ENCODE data around the gene CACNG3.

CACNG3 gene

DNA sequence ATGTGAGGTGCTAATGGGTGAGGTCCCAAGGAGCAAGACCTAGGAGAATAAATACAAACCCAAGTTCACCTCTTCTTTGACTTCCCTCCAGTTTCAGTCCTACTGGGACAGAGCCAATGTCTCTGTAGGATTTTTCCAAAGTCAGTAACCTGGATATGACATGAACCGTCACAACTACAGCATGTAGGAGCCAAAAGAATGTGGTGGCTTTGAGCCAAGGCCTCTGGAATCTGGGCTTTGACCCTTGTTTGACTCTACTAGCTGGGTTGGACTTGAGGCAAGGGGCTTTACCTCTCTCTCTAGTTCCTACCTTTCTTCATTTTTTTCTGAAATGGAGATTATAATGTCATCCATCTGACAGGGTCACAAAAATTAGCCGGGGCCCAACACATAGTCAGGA is 91.4 kb downstream of the CACNG3 start:
- H3K27ac ChIP-seq = no peak overlapping the region
- no peak for TF ChIP-seq FOXP2 (optimal IDR thresholded peaks at IDR 0.05; ENCODE audit: control extremely low read depth, extremely low read length, insufficient read depth)
- no peak overlapping the region for H3K4me3 ChIP-seq
- DNase-seq (ENCODE audit: low read depth, low spot score) = no peak
- no peaks in the 10 kb centered on the region for H3K9me3 ChIP-seq (ENCODE audit: low read depth, low read length)
- H3K36me3 ChIP-seq (ENCODE audit: insufficient read depth, low read length) = no peaks in the 10 kb centered on the region
- H3K9ac ChIP-seq (ENCODE audit: insufficient read length) = no peak overlapping the region

DNA sequence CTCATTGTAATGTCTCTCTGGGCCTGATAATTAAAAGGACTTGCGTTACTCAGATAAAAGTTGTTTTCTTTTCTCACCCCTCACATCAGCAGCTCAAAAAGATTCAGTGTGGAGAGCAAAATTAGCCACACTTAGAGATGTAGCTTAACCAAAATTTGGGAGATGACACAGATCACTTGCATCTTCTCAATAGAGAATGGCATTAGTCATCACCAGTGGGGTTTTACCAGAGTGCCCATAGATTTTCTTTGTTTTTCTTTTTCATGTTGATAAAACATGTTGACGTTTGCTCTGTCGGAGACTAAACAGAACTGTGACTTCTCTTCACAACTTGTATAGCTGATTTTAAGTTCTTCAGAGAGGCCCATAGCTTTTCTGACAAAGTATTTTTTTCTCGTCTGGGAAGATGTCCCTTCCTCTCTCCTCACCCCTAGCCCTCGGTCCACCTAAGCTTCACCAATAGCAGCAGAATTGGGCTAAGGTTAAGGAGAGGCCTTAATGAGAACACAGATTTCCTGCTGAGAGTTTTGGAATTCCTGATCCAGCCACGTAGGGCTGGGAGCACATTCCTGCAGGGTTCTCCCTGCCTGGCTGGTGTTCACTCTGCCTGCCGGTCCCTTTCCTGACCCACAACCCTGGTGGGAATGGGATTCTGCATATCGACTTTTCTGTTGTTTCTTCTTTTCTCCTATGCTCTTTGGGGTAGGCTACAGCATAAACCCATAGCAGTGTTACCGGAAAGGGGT is 92.6 kb downstream of the CACNG3 start:
- Histone ChIP-seq H3K36me3 (ENCODE audit: insufficient read depth, low read length) (no peaks in the 10 kb centered on the region), H3K27ac (no peak overlapping the region), H3K9ac (ENCODE audit: insufficient read length) (no peak overlapping the region), H3K4me3 (no peak overlapping the region), H3K9me3 (ENCODE audit: low read depth, low read length) (no peaks in the 10 kb centered on the region)
- DNase-seq (ENCODE audit: low read depth, low spot score) = no peak
- TF ChIP-seq EZH2 (IDR thresholded peaks at IDR 0.05) = no peak
- no peak for TF ChIP-seq POLR2AphosphoS5 (IDR thresholded peaks at IDR 0.05; ENCODE audit: borderline replicate concordance, low read depth, low read length)
- TF ChIP-seq FOXP2 (optimal IDR thresholded peaks at IDR 0.05; ENCODE audit: control extremely low read depth, extremely low read length, insufficient read depth) = no peak

DNA sequence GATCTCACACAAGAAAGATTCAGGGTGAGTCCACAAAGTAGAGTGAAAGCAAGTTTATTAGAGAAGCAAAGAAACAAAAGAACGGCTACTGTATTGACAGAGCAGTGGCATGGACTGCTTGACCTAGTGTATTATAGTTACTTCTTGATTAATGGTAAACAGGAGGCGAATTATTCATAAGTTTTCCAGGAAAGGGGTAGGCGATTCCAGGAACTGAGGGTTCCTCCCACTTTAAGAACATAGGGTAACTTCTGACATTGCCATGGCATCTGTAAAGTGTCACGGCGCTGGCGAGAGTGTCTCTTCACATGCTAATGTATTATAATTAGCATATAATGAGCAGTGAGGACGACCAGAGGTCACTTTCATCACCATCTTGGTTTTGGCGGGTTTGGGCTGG is 93.2 kb downstream of the CACNG3 start:
- no peak for DNase-seq (ENCODE audit: low read depth, low spot score)
- TF ChIP-seq POLR2AphosphoS5 (IDR thresholded peaks at IDR 0.05; ENCODE audit: borderline replicate concordance, low read depth, low read length) (no peak), FOXP2 (optimal IDR thresholded peaks at IDR 0.05; ENCODE audit: control extremely low read depth, extremely low read length, insufficient read depth) (no peak), EZH2 (IDR thresholded peaks at IDR 0.05) (no peak)

DNA sequence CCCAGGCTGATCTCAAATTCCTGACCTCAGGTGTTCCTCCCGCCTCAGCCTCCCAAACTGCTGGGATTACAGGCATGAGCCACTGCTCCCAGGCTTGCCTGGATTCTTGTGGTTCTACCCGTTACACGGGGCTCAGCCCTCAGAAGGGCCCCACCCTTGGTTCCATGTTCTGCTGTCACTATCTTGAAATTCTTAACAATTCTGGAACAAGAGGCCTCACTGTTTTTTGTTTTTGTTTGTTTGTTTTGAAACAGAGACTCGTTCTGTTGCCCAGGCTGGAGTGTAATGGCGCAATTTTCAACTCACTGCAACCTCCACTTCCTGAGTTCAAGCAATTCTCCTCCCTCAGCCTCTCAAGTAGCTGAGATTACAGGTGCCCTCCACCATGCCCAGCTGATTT is 96.6 kb downstream of the CACNG3 start:
- no peak overlapping the region for H3K27ac ChIP-seq
- DNase-seq (ENCODE audit: low read depth, low spot score) = no peak

More for the DNA sequence above, 93.2 kb downstream of the CACNG3 start:
- no peaks in the 10 kb centered on the region for H3K9me3 ChIP-seq (ENCODE audit: low read depth, low read length)
- H3K27ac ChIP-seq = no peak overlapping the region
- no peak overlapping the region for H3K4me3 ChIP-seq
- H3K36me3 ChIP-seq (ENCODE audit: insufficient read depth, low read length) = no peaks in the 10 kb centered on the region
- H3K9ac ChIP-seq (ENCODE audit: insufficient read length) = no peak overlapping the region

DNA sequence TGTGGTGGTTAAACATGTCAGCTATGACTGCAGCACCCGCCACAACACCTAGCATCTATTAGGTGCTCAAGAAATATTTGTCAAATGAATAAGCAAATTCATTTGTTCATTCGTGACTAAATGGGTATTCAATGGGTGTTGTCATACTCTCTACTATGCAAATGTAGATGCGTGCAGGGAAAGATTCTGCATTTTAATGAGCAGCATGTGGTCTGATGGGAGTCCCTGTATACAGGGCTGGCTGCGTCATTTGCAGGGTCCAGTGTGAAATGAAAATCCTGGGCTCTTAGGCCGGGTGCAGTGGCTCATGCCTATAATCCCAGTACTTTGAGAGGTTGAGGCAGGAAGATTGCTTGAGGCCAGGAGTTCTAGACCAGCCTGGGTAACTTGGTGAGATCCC is 97.5 kb downstream of the CACNG3 start:
- Histone ChIP-seq H3K9ac (ENCODE audit: insufficient read length) (no peak overlapping the region), H3K27ac (no peak overlapping the region), H3K36me3 (ENCODE audit: insufficient read depth, low read length) (no peaks in the 10 kb centered on the region), H3K4me3 (no peak overlapping the region), H3K9me3 (ENCODE audit: low read depth, low read length) (no peaks in the 10 kb centered on the region)
- no peak for TF ChIP-seq POLR2AphosphoS5 (IDR thresholded peaks at IDR 0.05; ENCODE audit: borderline replicate concordance, low read depth, low read length)
- no peak for TF ChIP-seq FOXP2 (optimal IDR thresholded peaks at IDR 0.05; ENCODE audit: control extremely low read depth, extremely low read length, insufficient read depth)
- no peak for TF ChIP-seq EZH2 (IDR thresholded peaks at IDR 0.05)
- DNase-seq (ENCODE audit: low read depth, low spot score) = no peak

More for the DNA sequence above, 96.6 kb downstream of the CACNG3 start:
- no peak for TF ChIP-seq EZH2 (IDR thresholded peaks at IDR 0.05)
- no peak for TF ChIP-seq POLR2AphosphoS5 (IDR thresholded peaks at IDR 0.05; ENCODE audit: borderline replicate concordance, low read depth, low read length)
- no peak for TF ChIP-seq FOXP2 (optimal IDR thresholded peaks at IDR 0.05; ENCODE audit: control extremely low read depth, extremely low read length, insufficient read depth)
- no peaks in the 10 kb centered on the region for H3K9me3 ChIP-seq (ENCODE audit: low read depth, low read length)
- H3K4me3 ChIP-seq = no peak overlapping the region
- no peaks in the 10 kb centered on the region for H3K36me3 ChIP-seq (ENCODE audit: insufficient read depth, low read length)
- H3K9ac ChIP-seq (ENCODE audit: insufficient read length) = no peak overlapping the region

DNA sequence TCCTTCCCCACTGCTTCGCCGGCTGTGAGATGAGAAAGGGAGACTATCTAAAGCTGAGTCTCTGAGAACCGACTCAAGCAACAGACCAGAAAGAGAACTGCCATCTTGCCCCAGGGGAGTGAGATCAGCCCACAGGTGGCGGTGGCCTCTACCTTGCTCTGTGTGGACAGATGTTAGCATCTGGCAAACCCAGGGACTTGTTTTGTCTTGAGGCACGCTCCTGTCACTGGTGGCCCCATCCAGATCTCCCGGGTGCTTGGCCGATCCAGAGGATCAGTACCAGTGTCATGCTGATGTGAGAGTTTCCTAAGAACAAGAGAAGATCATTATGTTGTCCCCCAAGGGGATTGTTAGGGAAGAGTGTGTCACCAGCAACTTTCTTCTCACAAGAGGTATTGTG is 101.4 kb downstream of the CACNG3 start:
- Histone ChIP-seq H3K9ac (ENCODE audit: insufficient read length) (no peak overlapping the region), H3K27ac (no peak overlapping the region), H3K36me3 (ENCODE audit: insufficient read depth, low read length) (no peaks in the 10 kb centered on the region), H3K9me3 (ENCODE audit: low read depth, low read length) (no peaks in the 10 kb centered on the region), H3K4me3 (no peak overlapping the region)
- no peak for DNase-seq (ENCODE audit: low read depth, low spot score)
- TF ChIP-seq EZH2 (IDR thresholded peaks at IDR 0.05) = no peak
- TF ChIP-seq POLR2AphosphoS5 (IDR thresholded peaks at IDR 0.05; ENCODE audit: borderline replicate concordance, low read depth, low read length) = no peak
- TF ChIP-seq FOXP2 (optimal IDR thresholded peaks at IDR 0.05; ENCODE audit: control extremely low read depth, extremely low read length, insufficient read depth) = no peak

DNA sequence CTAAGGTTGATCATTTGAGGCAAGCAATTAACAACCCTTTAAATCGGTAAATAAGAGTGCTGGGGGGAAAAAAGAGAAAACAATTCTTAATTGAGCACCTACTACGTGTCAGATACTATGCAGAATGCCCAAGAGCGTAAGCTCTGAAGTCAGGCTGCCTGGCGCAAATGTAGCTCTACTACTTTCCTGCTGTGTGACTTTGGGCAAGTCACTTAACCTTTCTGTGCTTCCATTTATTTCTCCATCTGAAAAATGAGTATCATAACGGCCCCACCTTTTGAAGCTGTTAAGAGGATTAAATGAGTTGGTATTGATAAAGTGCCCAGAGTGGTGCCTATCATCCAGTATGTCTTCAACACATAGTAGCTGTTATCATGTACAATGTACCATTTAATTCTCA is 102.0 kb downstream of the CACNG3 start:
- TF ChIP-seq FOXP2 (optimal IDR thresholded peaks at IDR 0.05; ENCODE audit: control extremely low read depth, extremely low read length, insufficient read depth) (no peak), POLR2AphosphoS5 (IDR thresholded peaks at IDR 0.05; ENCODE audit: borderline replicate concordance, low read depth, low read length) (no peak), EZH2 (IDR thresholded peaks at IDR 0.05) (no peak)
- H3K9me3 ChIP-seq (ENCODE audit: low read depth, low read length) = no peaks in the 10 kb centered on the region

DNA sequence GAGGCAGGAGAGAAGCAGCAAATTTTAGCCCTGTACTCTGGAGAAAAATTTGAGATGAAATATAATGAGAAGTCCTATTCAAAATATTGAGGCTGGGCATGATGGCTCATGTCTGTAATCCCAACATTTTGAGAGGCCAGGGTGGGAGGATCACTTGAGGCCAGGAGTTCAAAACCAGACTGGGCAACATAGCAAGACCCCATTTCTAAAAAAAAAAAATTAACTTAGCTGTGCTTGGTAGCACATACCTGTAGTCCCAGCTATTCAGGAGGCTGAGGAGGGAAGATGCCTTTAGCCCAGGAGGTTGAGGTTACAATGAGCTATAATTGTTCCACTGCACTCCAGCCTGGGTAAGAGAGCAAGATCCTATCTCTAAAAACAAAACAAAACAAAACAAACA is 103.4 kb downstream of the CACNG3 start:
- no peak overlapping the region for H3K9ac ChIP-seq (ENCODE audit: insufficient read length)
- no peaks in the 10 kb centered on the region for H3K9me3 ChIP-seq (ENCODE audit: low read depth, low read length)
- TF ChIP-seq EZH2 (IDR thresholded peaks at IDR 0.05) (no peak), FOXP2 (optimal IDR thresholded peaks at IDR 0.05; ENCODE audit: control extremely low read depth, extremely low read length, insufficient read depth) (no peak), POLR2AphosphoS5 (IDR thresholded peaks at IDR 0.05; ENCODE audit: borderline replicate concordance, low read depth, low read length) (no peak)
- no peaks in the 10 kb centered on the region for H3K36me3 ChIP-seq (ENCODE audit: insufficient read depth, low read length)
- no peak for DNase-seq (ENCODE audit: low read depth, low spot score)
- no peak overlapping the region for H3K27ac ChIP-seq
- H3K4me3 ChIP-seq = no peak overlapping the region

More for the DNA sequence above, 102.0 kb downstream of the CACNG3 start:
- Histone ChIP-seq H3K4me3 (no peak overlapping the region), H3K27ac (no peak overlapping the region), H3K36me3 (ENCODE audit: insufficient read depth, low read length) (no peaks in the 10 kb centered on the region), H3K9ac (ENCODE audit: insufficient read length) (no peak overlapping the region)
- DNase-seq (ENCODE audit: low read depth, low spot score) = no peak

DNA sequence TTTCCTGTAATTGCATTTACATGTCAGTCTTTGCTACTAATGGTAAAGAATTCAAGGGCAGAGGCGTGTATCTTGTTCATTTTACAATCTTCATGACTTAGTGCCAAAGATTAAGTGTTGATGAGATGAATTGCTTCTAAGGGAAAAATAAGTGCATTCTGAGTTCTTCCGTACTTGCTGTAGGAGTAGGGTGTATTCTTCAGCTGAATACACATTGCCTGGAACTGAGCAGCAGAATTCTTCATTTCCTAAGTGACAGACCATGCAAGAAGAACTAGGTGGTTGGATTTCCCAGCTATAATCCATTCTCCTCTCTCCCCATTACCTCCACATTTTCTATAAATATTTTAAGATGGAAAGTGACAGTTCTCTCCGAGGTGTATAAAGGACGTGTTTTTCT is 104.8 kb downstream of the CACNG3 start:
- DNase-seq (ENCODE audit: low read depth, low spot score) = no peak
- TF ChIP-seq FOXP2 (optimal IDR thresholded peaks at IDR 0.05; ENCODE audit: control extremely low read depth, extremely low read length, insufficient read depth) = no peak
- TF ChIP-seq EZH2 (IDR thresholded peaks at IDR 0.05) = no peak
- no peak for TF ChIP-seq POLR2AphosphoS5 (IDR thresholded peaks at IDR 0.05; ENCODE audit: borderline replicate concordance, low read depth, low read length)
- Histone ChIP-seq H3K9me3 (ENCODE audit: low read depth, low read length) (no peaks in the 10 kb centered on the region), H3K4me3 (no peak overlapping the region), H3K27ac (no peak overlapping the region), H3K36me3 (ENCODE audit: insufficient read depth, low read length) (no peaks in the 10 kb centered on the region), H3K9ac (ENCODE audit: insufficient read length) (no peak overlapping the region)
